MCF 10A (cell line): ENCODE data around the gene C4orf50. TPM values are rescaled to one million over a fixed set of nuclear protein-coding genes. Genes with fewer than 3 reads are reported as not detected.
"Not testable (repeated sequence)": the region's sequence is repeated elsewhere in the genome, so short reads cannot be mapped to it uniquely, and the experiment has no call there.

ENCODE experiments used
- BruUV-seq: library from RNA; stranded (reverse); fragments of 400-500 nt; replicated peaks from 2 replicates; lab custom pipeline; 2021; lab: Mats Ljungman, UMichigan
- CTCF ChIA-PET: fragments of 300-600 bp; sonication (Branson Sonifier 250); formaldehyde crosslinking; extraction: SDS; loops from one replicate; lab custom pipeline; 2021; ENCODE audit warnings: antibody characterized with exemption, inconsistent platforms; lab: Yijun Ruan, JAX
- POLR2A ChIA-PET: fragments of 300-600, 350-650 bp; sonication (Branson Sonifier 250); formaldehyde crosslinking; extraction: SDS; loops from one replicate; lab custom pipeline; 2020; ENCODE audit warnings: antibody characterized with exemption, inconsistent platforms; lab: Yijun Ruan, JAX
- DNase-seq: peaks from one replicate; pipeline ENCODE4 v3.0.0-alpha.2; 2018; ENCODE audit not compliant: unreplicated experiment
- H3K27ac Mint-ChIP-seq: one replicate; pipeline ENCODE4 v1.8.0; 2022; ENCODE audit warnings: mild to moderate bottlenecking, low read depth, mixed read lengths; ENCODE audit not compliant: unreplicated experiment
- H3K27me3 Mint-ChIP-seq: one replicate; pipeline ENCODE4 v1.8.0; 2022; ENCODE audit warnings: mixed read lengths; ENCODE audit not compliant: insufficient read depth, unreplicated experiment
- H3K36me3 Mint-ChIP-seq: one replicate; pipeline ENCODE4 v1.8.0; 2022; ENCODE audit warnings: mild to moderate bottlenecking, moderate library complexity, mixed read lengths; ENCODE audit not compliant: insufficient read depth, unreplicated experiment
- H3K4me1 Mint-ChIP-seq: one replicate; pipeline ENCODE4 v1.8.0; 2022; ENCODE audit warnings: mixed read lengths; ENCODE audit not compliant: insufficient read depth, unreplicated experiment
- H3K4me3 Mint-ChIP-seq: one replicate; pipeline ENCODE4 v1.8.0; 2022; ENCODE audit warnings: mild to moderate bottlenecking, moderate library complexity, mixed read lengths; ENCODE audit not compliant: unreplicated experiment
- H3K9me3 Mint-ChIP-seq: one replicate; pipeline ENCODE4 v1.8.0; 2022; ENCODE audit warnings: mixed read lengths; ENCODE audit not compliant: unreplicated experiment
- CTCF ChIP-seq: fragments of 200-600 bp; IDR thresholded peaks from one replicate; pipeline ENCODE4 v1.8.0; 2022; ENCODE audit warnings: antibody characterized with exemption, mild to moderate bottlenecking; ENCODE audit not compliant: unreplicated experiment
- intact Hi-C: fragments of 100-400 bp; cut with micrococcal nuclease; formaldehyde crosslinking; loops from 2 replicates; pipeline ENCODE4 v1.14.1; 2022
- total RNA-seq: library from RNA; stranded (reverse); gene quantifications from 2 replicates; pipeline ENCODE4 v1.2.3, GENCODE V29; 2022

Gene C4orf50
- total RNA-seq, 1 experiment from 2014 or later = not detected

- TF ChIP-seq CTCF = no peak
- BruUV-seq = no TSS peak
- Mint-ChIP-seq H3K27ac (no peak overlapping the region), H3K4me1 (no peaks in the 10 kb centered on the region), H3K4me3 (no peak overlapping the region), H3K36me3 (no peaks in the 10 kb centered on the region), H3K27me3 (no peaks in the 10 kb centered on the region), H3K9me3 (peaks cover 18% of the 10 kb centered on the region)
- POLR2A ChIA-PET = interaction anchor here (0.6 kb wide), 1 partner anchor 117 kb away, joined by 3 read pairs; no protein-coding TSS in a partner anchor
- intact Hi-C loops = no loop called here
- CTCF ChIA-PET = interaction anchor here (0.8 to 1.4 kb wide), 4 partner anchors 14 to 245 kb away, joined by 3 to 5 read pairs (median 4); no protein-coding TSS in a partner anchor
- no peak for DNase-seq
Observed at GRCh38 chr4:6005175-6005574, 13.1 kb downstream of the C4orf50 start.

GRCh38 chr4:6003485-6003884, 14.7 kb downstream of the C4orf50 start:
- H3K36me3 Mint-ChIP-seq, BruUV-seq, H3K27me3 Mint-ChIP-seq, H3K27ac Mint-ChIP-seq, DNase-seq, H3K4me1 Mint-ChIP-seq, H3K4me3 Mint-ChIP-seq, intact Hi-C loops, POLR2A ChIA-PET, CTCF ChIA-PET: not testable (repeated sequence)
- peaks cover 18% of the 10 kb centered on the region for H3K9me3 Mint-ChIP-seq

GRCh38 chr4:6002926-6003325, 15.3 kb downstream of the C4orf50 start:
- no TSS peak for BruUV-seq
- H3K27ac Mint-ChIP-seq = no peak overlapping the region
- DNase-seq = no peak
- ChIA-PET CTCF (interaction anchor here (0.7 to 1.3 kb wide), 2 partner anchors 24 to 603 kb away, joined by 3 to 5 read pairs; no protein-coding TSS in a partner anchor), POLR2A (no interaction called here)
- no peaks in the 10 kb centered on the region for H3K4me1 Mint-ChIP-seq
- H3K4me3 Mint-ChIP-seq = no peak overlapping the region
- H3K9me3 Mint-ChIP-seq = peaks cover 18% of the 10 kb centered on the region
- H3K36me3 Mint-ChIP-seq = no peaks in the 10 kb centered on the region
- no peak for TF ChIP-seq CTCF
- intact Hi-C loops = no loop called here
- H3K27me3 Mint-ChIP-seq = no peaks in the 10 kb centered on the region

GRCh38 chr4:6002492-6002833, 15.8 kb downstream of the C4orf50 start:
- H3K4me1 Mint-ChIP-seq = no peaks in the 10 kb centered on the region
- ChIA-PET CTCF (interaction anchor here (0.7 to 1.3 kb wide), 2 partner anchors 24 to 603 kb away, joined by 3 to 5 read pairs; no protein-coding TSS in a partner anchor), POLR2A (no interaction called here)
- intact Hi-C loops = no loop called here
- peaks cover 15% of the 10 kb centered on the region for H3K9me3 Mint-ChIP-seq
- no peak overlapping the region for H3K4me3 Mint-ChIP-seq
- no TSS peak for BruUV-seq
- TF ChIP-seq CTCF = no peak
- no peak overlapping the region for H3K27ac Mint-ChIP-seq
- H3K36me3 Mint-ChIP-seq = no peaks in the 10 kb centered on the region
- H3K27me3 Mint-ChIP-seq = no peaks in the 10 kb centered on the region
- no peak for DNase-seq
